Astrocyte (in vitro differentiated cells and primary cell): ENCODE measurements around the gene DPP9.

Experiments used
- EZH2 ChIP-seq: IDR thresholded peaks from 2 replicates; pipeline ENCODE4 v1.6.1; 2012; ENCODE audit warnings: mild to moderate bottlenecking, low read length, inconsistent platforms; ENCODE audit not compliant: insufficient read depth
- TF ChIP-seq, protein P1 (sequence below): IDR thresholded peaks from 2 replicates; pipeline ENCODE4 v1.5.1; 2011; ENCODE audit warnings: low read depth, mild to moderate bottlenecking, inconsistent platforms, low read length, moderate library complexity; ENCODE audit not compliant: insufficient read depth

DNA sequence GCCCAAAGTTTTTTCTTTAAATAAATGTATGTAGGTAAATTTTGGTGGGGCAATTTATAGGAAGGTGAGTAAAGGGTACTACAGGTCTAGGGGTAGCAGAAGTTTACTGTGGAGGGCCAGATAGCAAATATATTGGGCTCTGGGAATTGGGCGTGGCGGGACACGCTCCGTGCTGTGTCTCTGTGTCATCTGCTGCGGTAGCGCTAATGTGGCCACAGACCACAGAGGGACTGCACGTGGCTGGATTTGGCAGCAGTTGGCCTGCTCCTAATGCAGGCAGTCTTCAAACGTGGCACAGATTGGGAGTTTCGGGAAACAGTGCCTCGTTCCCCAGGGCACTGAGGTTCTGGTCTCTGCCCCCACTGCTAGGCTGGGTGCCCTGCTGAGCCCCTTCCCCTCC, 36.9 kb downstream of the DPP9 start:
- TF ChIP-seq EZH2: no peak
- TF ChIP-seq, protein P1, sequence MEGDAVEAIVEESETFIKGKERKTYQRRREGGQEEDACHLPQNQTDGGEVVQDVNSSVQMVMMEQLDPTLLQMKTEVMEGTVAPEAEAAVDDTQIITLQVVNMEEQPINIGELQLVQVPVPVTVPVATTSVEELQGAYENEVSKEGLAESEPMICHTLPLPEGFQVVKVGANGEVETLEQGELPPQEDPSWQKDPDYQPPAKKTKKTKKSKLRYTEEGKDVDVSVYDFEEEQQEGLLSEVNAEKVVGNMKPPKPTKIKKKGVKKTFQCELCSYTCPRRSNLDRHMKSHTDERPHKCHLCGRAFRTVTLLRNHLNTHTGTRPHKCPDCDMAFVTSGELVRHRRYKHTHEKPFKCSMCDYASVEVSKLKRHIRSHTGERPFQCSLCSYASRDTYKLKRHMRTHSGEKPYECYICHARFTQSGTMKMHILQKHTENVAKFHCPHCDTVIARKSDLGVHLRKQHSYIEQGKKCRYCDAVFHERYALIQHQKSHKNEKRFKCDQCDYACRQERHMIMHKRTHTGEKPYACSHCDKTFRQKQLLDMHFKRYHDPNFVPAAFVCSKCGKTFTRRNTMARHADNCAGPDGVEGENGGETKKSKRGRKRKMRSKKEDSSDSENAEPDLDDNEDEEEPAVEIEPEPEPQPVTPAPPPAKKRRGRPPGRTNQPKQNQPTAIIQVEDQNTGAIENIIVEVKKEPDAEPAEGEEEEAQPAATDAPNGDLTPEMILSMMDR: no peak
